ENCODE data around the gene ACAD11.
"Not testable (repeated sequence)": the region's sequence is repeated elsewhere in the genome, so short reads cannot be mapped to it uniquely, and the experiment has no call there.

ACAD11 gene

DNA sequence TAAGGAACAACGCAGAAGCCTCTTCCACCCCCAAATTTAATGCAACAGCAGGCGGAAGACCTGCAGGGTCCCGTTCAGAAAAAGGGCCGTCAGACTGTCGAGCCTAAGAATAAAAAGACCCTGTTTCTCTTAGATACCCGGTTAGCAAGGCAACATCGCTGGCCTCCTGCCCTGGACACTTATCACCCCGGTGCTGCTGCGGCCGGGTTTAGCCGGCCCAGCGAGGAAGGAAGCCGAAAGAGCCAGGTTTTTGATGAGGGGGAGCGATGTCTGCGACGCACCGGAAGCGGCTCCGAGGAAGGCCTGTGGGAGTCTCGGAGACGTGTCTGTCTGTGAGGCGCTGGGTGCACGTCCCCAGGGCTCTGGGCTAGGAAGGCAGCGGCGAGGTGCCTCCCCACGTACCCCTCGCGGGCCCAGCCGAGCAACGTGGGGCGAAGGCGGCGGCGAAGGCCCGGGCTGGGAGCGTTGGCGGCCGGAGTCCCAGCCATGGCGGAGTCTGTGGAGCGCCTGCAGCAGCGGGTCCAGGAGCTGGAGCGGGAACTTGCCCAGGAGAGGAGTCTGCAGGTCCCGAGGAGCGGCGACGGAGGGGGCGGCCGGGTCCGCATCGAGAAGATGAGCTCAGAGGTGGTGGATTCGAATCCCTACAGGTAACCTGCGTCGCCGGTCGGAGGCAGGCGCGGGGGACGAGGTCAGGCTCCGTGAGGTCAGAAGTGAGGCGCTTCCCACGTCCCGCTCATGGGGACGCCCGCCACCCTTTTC is 622 bp upstream of the ACAD11 start, which contains the start of gene UBA5:
Gene UBA5, plus strand, starts transcription at position 278 of the 759 bp plus-strand sequence. Its CDS starts 209 bp downstream, at position 487.
- in situ Hi-C loops (cut with MboI; ENCODE audit: low sequenced_read_pairs): no loop called here
- Histone ChIP-seq H3K27me3 (ENCODE audit: low read depth) (no peaks in the 10 kb centered on the region), H3K36me3 (replicated peaks) (no peaks in the 10 kb centered on the region), H3K4me1 (peaks cover 8% of the 10 kb centered on the region), H3K9me3 (no peaks in the 10 kb centered on the region), H3K4me3 (peak within 1 kb of the TSS; percentile 82)
- DNase-seq (ENCODE audit: low spot score in 2 of 2): peak; percentile 46 to 75

DNA sequence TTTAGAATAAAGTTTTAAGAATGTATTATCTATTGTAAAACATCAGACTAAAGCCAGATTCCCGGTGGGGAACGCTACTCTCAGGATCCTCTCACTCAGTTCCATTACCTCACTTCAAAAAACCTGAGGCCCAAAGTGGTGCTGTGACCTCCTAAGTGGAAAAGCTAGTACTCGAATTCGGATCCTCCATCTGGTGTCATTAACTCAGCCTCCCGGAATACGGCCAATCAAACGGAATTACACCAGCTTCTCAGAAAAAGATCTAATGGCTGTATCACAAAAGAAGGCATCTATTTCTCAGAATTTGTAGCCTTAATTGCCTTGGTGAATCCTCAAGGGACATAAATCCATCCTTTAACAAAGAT is 627 bp downstream of the ACAD11 start:
- no peaks in the 10 kb centered on the region for H3K9me3 ChIP-seq
- peaks cover 8% of the 10 kb centered on the region for H3K4me1 ChIP-seq
- peak overlapping the region; percentile 82 for H3K4me3 ChIP-seq
- no peaks in the 10 kb centered on the region for H3K27me3 ChIP-seq (ENCODE audit: low read depth)
- no peaks in the 10 kb centered on the region for H3K36me3 ChIP-seq (replicated peaks)
- DNase-seq (ENCODE audit: low spot score in 2 of 2): no peak
- in situ Hi-C loops (cut with MboI; ENCODE audit: low sequenced_read_pairs): no loop called here

DNA sequence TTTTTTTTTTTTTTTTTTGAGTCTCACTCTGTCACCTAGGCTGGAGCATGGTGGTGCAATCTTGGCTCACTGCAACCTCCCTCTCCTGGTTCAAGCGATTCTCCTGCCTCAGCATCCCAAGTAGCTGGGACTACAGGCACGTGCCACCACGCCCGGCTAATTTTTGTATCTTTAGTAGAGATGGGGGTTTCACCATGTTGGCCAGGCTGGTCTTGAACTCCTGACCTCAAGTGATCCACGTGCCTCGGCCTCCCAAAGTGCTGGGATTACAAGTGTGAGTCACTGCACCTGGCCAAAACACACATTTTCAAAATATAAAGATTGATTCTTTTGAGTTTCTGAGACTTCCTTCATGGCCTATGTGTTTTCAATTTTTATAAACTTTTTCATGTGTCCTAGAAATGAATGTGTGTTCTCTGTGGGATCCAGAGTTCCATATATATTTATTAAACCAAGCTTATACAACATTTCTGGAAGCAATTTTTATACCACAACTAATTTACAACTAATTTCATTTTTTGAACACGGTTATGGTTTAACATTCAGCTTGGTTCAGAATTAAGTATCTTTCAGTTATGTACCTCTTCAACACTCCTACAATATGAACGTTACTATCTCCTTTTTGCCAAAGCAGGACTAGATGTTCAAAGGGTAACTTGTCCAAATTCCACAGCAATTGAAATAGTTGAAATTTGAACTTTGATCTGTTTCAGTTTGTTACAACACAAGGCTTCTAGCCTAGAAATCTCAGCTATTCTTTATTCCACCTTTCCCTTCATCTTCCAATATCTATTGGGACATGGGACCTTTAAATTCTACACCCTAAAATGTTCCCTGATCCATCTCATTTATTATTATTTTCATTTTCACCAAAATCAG is 1.5 kb downstream of the ACAD11 start:
- H3K4me3 ChIP-seq: peak overlapping the region; percentile 82
- peaks cover 8% of the 10 kb centered on the region for H3K4me1 ChIP-seq
- H3K9me3 ChIP-seq: no peaks in the 10 kb centered on the region
- H3K36me3 ChIP-seq (replicated peaks): no peaks in the 10 kb centered on the region
- no peaks in the 10 kb centered on the region for H3K27me3 ChIP-seq (ENCODE audit: low read depth)
- no peak for DNase-seq (ENCODE audit: low spot score in 2 of 2)
- in situ Hi-C loops (cut with MboI; ENCODE audit: low sequenced_read_pairs): no loop called here

DNA sequence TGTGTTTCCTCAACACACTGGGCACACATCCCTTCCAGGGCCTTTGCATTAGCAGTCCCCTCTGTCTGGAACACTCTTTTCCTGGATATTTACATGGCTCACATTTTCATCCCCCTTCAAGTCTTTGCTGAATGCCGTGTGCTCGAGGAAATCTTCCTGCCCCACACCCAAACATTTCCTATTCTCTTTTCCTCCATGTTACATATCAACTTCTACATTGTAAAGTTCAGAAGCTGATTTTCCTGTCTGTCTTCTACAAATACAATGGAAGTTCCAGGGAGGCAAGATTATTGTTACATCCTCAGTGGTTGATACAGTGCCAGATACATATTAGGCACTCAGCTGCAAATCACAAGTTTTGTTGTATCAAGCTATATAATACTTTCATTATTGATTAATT is 4.1 kb downstream of the ACAD11 start:
- H3K27me3 ChIP-seq (ENCODE audit: low read depth): no peaks in the 10 kb centered on the region
- H3K36me3 ChIP-seq (replicated peaks): no peaks in the 10 kb centered on the region
- H3K4me3 ChIP-seq: no peak overlapping the region
- H3K9me3 ChIP-seq: no peaks in the 10 kb centered on the region
- no peak for DNase-seq (ENCODE audit: low spot score in 2 of 2)
- H3K4me1 ChIP-seq: peaks cover 8% of the 10 kb centered on the region
- in situ Hi-C loops (cut with MboI; ENCODE audit: low sequenced_read_pairs): no loop called here

DNA sequence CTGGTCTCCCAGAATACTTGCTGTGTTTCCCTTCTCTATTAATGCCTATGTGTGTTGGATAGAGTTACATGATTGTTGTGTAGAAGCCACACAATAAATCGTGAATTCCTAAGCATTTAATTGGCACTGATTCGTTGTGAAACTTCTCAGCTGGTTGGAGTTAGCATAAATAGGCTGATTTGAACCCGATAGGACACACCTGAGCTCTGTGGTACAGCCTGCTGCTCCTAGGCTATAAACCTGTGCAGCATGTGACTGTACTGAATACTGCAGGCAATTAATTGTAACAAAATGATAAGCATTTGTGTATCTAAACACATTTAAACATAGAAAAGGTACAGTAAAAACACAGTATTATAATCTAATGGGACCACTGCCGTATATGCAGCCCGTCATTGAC is 4.9 kb downstream of the ACAD11 start:
- Histone ChIP-seq H3K4me1 (peaks cover 8% of the 10 kb centered on the region), H3K36me3 (replicated peaks) (no peaks in the 10 kb centered on the region), H3K4me3 (no peak overlapping the region), H3K27me3 (ENCODE audit: low read depth) (no peaks in the 10 kb centered on the region), H3K9me3 (no peaks in the 10 kb centered on the region)
- no peak for DNase-seq (ENCODE audit: low spot score in 2 of 2)
- in situ Hi-C loops (cut with MboI; ENCODE audit: low sequenced_read_pairs): no loop called here

DNA sequence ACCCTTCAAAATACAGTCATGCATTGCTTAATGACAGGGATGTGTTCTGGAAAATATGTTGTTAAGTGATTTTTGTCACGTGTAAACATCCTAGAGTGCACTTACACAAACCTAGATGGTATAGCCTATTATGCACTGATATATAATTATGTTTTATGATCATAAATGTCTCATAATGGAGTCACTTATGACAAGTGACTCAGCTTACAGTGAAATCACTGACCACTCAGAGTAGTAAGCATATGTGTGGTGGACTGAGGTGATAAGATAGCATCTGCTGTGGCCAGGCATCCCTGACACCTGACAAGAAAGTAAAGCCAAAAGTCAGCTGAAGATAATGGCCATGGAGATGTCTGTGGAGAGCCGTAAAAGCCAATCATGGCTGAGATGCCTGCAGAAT is 5.4 kb downstream of the ACAD11 start:
- H3K9me3 ChIP-seq: no peaks in the 10 kb centered on the region
- no peak for DNase-seq (ENCODE audit: low spot score in 2 of 2)

DNA sequence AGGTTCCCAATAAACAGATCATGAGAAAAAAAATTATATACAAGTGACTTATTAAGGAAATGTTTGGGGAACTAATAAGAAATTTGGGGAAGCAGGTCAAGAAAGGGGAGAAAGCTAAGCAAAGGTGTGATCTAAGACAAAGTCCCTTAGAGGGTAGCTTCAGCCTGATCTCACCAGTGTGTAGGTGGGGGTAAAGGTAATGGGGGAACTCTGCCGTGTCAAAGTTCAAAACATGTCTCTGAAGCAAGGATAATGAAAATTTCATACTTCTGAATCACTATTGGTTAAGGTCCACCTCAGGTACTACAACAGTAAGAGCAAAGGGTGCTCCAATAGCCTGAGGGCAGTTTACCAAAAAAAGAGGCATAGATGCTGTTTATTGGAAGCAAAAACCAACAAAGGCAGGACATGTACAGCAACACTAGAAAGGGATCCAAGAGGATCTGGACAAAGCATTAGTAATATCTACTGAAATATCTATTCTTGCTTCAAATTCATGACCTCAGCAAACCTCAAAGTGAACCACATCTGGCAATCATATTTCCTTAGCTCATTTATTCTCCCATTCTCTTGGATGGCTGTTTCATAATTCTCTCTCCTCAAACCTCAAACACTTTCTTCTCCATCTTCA is 6.9 kb downstream of the ACAD11 start:
- H3K4me1 ChIP-seq: no peaks in the 10 kb centered on the region
- H3K9me3 ChIP-seq: no peaks in the 10 kb centered on the region
- no peaks in the 10 kb centered on the region for H3K36me3 ChIP-seq (replicated peaks)
- no peak for DNase-seq (ENCODE audit: low spot score in 2 of 2)
- H3K27me3 ChIP-seq (ENCODE audit: low read depth): no peaks in the 10 kb centered on the region
- no peak overlapping the region for H3K4me3 ChIP-seq
- in situ Hi-C loops (cut with MboI; ENCODE audit: low sequenced_read_pairs): no loop called here

More for the DNA sequence above, 5.4 kb downstream of the ACAD11 start:
- in situ Hi-C loops (cut with MboI; ENCODE audit: low sequenced_read_pairs): no loop called here
- no peaks in the 10 kb centered on the region for H3K27me3 ChIP-seq (ENCODE audit: low read depth)
- H3K4me1 ChIP-seq: peaks cover 8% of the 10 kb centered on the region
- no peak overlapping the region for H3K4me3 ChIP-seq
- H3K36me3 ChIP-seq (replicated peaks): no peaks in the 10 kb centered on the region

DNA sequence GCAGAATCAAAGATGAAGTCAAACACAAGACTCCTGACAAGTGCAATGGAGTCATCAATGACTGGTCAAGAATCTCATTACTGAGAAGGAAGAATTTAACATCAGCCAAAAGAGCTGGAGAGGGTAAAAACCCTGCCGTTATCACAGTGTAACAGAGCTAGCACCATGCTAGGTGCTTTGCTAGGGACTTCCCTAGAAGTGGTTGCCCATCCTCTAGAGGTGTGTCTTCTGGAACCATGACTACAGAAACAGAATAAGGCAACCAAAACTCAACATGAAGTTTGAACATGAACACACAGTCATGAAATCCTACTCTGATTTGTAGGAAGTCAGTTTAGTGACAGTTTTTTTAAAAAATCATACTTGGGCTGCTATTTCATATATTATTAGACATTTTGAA is 9.5 kb downstream of the ACAD11 start:
- Histone ChIP-seq H3K4me3 (no peak overlapping the region), H3K36me3 (replicated peaks) (no peaks in the 10 kb centered on the region), H3K27me3 (ENCODE audit: low read depth) (no peaks in the 10 kb centered on the region), H3K9me3 (no peaks in the 10 kb centered on the region), H3K4me1 (no peaks in the 10 kb centered on the region)
- in situ Hi-C loops (cut with MboI; ENCODE audit: low sequenced_read_pairs): no loop called here
- DNase-seq (ENCODE audit: low spot score in 2 of 2): no peak

DNA sequence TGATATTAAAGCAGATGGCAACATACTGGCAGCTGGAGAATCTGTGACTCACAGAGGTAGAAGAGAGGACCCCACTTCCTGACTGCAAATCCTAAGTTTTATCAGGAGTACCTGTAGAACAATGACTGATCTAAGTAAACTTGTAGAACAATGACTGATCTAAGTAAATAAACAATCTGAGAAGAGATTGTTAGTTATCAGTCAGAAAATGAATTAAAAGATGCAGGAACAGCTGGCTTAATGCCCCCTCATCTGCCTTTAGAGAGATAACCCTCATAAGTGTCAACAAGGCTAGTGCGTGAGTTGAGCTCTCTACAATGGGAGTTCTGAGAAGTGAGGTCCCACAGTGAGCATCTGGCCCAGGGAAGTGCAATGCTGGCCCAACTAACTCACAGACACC is 14.6 kb downstream of the ACAD11 start:
- Histone ChIP-seq H3K36me3 (replicated peaks) (no peaks in the 10 kb centered on the region), H3K4me3 (no peak overlapping the region), H3K4me1 (no peaks in the 10 kb centered on the region), H3K27me3 (ENCODE audit: low read depth) (no peaks in the 10 kb centered on the region), H3K9me3 (no peaks in the 10 kb centered on the region)
- in situ Hi-C loops (cut with MboI; ENCODE audit: low sequenced_read_pairs): loop anchor here (5.0 kb wide), 1 partner anchor 103 kb away; no protein-coding TSS in a partner anchor
- DNase-seq (ENCODE audit: low spot score in 2 of 2): no peak

DNA sequence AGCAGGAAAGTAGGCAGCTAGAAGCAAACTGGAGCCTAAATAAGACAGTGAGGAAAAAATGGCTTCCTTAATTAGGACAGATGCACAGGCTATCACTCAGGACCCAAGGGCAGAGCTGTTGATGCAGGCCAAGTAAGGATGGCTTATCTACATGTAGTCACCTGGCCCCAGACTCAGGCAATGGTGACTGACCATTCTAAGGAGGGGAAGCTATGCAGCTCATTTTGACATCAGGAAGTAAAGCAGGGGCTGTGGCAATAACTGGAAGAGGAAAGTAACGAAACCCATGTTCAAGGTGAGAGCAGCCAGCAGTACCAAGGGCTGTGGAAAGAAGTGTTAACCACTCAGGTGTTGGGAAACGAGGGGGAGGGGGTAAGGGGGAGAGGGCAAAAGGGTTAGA is 16.2 kb downstream of the ACAD11 start:
- Histone ChIP-seq H3K9me3 (no peaks in the 10 kb centered on the region), H3K36me3 (replicated peaks) (no peaks in the 10 kb centered on the region), H3K4me3 (no peak overlapping the region), H3K27me3 (ENCODE audit: low read depth) (no peaks in the 10 kb centered on the region), H3K4me1 (peaks cover 8% of the 10 kb centered on the region)
- no peak for DNase-seq (ENCODE audit: low spot score in 2 of 2)
- in situ Hi-C loops (cut with MboI; ENCODE audit: low sequenced_read_pairs): no loop called here

DNA sequence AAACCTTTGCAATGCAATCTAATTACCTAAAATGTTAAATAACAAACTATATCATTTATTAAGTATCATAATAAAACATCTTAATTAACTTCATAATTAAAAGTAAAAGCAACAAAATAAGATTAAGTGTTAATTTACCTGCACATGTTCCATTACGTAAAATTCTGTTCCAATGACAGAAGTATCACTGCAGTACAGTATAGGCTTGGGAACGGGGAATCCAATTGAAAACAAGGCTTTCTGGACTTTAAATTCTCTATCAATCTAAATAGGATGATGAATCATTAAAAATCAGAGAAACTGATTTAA is 17.1 kb downstream of the ACAD11 start:
- peaks cover 8% of the 10 kb centered on the region for H3K4me1 ChIP-seq
- DNase-seq (ENCODE audit: low spot score in 2 of 2): no peak
- no peak overlapping the region for H3K4me3 ChIP-seq
- peaks cover 2% of the 10 kb centered on the region; the same call in 1 of the 2 replicates for H3K36me3 ChIP-seq (replicated peaks)
- in situ Hi-C loops (cut with MboI; ENCODE audit: low sequenced_read_pairs): no loop called here
- no peaks in the 10 kb centered on the region for H3K9me3 ChIP-seq
- H3K27me3 ChIP-seq (ENCODE audit: low read depth): no peaks in the 10 kb centered on the region

DNA sequence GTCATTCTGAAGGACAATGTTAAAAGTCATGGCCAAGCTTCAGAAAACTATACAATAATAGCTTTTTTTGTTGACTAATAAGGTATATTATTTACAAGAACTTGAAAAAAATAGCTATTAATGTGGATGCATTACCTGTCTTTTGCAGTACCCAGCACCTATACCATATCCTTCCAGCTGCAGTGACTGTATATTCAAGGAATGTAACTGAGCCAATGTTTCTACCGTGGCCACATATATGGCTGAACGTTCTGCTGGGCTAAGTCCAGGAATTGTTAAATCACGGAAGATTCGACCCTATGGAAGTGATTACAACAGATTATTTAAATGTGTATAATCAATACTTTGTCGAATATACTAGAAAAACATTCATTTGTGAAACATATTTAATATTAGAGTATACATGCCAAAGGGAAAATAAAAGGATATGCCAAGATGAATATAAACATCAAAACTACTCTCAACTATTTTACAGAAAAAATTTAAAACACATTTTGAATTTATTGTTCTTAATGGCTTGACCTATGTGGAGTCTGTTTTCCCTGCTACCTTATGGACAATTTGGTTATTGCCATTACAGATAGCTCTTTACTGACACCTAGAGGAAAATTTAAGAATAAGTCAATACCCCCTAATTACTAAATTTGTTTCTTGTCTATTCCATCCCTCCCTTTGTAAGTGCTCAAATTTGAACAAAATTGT is 17.6 kb downstream of the ACAD11 start:
- Histone ChIP-seq H3K36me3 (replicated peaks) (peaks cover 3% of the 10 kb centered on the region; the same call in 1 of the 2 replicates), H3K9me3 (no peaks in the 10 kb centered on the region), H3K27me3 (ENCODE audit: low read depth) (no peaks in the 10 kb centered on the region), H3K4me1 (peaks cover 8% of the 10 kb centered on the region), H3K4me3 (no peak overlapping the region)
- DNase-seq (ENCODE audit: low spot score in 2 of 2): peak in 1 of 2 experiments; percentile 73
- in situ Hi-C loops (cut with MboI; ENCODE audit: low sequenced_read_pairs): no loop called here

DNA sequence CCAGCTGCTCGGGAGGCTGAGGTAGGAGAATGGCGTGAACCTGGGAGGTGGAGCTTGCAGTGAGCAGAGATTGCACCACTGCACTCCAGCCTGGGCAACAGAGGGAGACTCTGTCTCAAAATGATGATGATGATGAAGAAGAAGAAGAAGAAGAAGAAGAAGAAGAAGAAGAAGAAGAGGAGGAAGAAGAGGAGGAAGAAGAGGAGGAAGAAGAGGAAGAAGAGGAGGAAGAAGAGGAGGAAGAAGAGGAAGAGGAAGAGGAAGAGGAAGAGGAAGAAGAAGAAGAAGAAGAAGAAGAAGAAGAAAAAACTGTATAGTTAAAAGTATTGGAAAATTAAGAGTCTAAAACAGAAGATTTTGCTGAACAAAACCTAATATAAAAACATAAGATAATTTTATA is 18.2 kb downstream of the ACAD11 start:
- H3K36me3 ChIP-seq (replicated peaks); DNase-seq (ENCODE audit: low spot score in 2 of 2); H3K4me3 ChIP-seq; H3K27me3 ChIP-seq (ENCODE audit: low read depth); H3K9me3 ChIP-seq; H3K4me1 ChIP-seq; in situ Hi-C loops (cut with MboI; ENCODE audit: low sequenced_read_pairs): not testable (repeated sequence)
